ENCODE measurements around the gene SP5.
"Not testable (repeated sequence)": the region's sequence is repeated elsewhere in the genome, so short reads cannot be mapped to it uniquely, and the experiment has no call there.

Gene SP5

DNA sequence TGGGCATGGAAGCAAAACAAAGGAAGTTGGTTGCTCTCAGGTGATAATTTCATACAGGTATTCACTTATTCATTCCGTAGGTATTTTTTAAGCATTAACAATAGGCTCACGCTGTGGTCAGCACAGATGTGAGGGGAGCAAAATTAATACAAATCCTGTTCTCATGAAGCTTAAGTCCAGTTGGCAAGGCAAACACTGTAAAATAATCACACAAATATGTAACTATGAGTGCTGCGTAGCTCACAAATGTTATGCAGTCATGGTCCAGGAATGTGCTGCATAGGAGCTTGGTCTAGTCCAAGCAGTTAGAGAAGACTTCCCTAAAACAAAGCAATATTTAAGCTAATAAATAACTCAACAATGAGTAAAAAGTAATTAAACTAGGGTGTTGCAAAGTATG, 23.9 kb downstream of the SP5 start:
- DNase-seq (ENCODE audit: low spot score), result no peak

- DNase-seq (ENCODE audit: low spot score), result no peak
Measured at GRCh38 chr2:170739507-170740046, 24.4 kb downstream of the SP5 start.

GRCh38 chr2:170740660-170741059, 25.5 kb downstream of the SP5 start:
- DNase-seq (ENCODE audit: low spot score), result no peak

DNA sequence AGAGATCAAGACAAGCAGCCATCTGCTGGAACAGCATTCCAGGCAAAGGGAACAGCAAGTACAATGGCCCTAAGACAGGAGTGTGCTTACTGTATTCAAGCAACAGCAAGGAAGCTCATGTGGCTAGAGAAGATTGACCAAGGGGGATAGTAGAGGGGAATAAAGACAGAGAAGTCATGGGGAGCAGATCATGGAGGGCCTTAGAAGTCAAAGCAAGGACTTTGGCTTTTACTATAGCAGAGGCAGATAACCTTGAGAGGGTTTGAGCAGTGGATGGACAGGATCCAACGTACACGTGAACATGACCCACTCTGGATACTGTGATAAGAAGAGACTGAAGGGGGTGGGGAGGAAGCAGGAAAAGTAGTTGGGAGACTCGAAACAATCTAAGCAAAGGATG, 26.9 kb downstream of the SP5 start:
- DNase-seq (ENCODE audit: low spot score), result no peak

GRCh38 chr2:170742896-170743529, 27.9 kb downstream of the SP5 start:
- DNase-seq (ENCODE audit: low spot score), result no peak

DNA sequence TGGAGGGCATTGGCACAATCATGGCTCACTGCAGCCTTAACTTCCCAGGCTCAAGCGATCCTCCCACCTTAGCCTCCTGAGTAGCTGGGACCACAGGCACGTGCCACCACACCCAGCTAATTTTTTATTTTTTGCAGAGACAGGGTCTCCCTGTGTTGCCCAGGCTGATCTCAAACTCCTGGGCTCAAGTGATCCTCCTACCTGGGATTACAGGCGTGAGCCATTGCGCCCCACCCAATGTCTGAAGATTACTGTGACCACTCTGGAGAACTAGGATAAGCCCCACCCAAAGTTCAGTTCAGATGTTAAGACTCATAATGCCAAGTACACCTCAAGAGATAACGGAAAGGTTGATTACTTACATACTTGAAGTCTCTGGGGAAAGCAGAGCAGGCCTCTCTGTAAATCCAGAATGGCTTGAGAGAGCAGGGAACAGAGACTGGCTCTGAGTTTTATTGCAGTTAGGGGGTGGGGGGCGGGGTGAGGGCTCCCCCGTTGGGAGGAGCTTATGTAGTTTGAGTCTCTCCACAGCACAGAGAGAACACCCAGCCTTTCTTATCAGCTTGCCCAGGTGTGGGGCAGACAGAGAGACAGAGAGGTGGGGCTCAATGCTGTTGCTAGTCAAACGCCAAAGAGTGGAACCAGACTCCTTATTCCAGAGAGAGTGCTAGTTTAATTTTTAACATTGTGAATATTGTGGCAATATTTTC, 28.5 kb downstream of the SP5 start:
- DNase-seq (ENCODE audit: low spot score), result no peak

DNA sequence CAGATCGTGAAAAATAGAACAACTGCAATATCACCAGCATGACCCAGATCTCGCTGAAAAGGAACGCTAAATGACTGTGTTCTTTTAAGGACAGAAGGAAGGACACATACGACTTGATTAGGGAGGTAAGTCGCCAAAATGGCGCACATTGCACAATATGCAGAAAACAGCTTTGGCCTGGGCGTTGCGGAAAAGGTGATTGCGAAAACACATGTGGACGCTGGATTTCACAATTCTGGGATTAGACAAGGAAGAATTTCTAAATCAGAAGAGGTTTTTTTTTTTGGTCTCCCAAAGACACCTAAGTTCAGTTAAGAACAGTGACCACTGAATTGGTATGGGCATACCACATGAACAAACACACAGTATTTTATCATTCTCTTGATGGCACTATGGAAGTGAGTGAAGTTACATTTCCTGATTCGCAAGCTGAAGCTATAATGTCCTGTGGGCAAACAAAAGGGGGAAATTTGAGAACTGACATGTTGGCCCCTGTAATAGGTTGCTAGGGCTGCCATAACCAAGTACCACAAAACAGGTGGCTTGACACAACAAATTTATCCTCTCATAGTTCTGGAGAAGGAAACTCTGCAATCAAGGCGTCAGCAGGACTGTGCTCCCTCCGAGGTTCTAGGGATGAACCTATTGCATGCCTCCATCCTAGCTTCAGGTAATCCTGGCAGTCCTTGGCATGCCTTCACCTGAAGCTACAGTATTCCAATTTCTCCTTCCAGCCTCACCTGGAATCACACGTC, 29.3 kb downstream of the SP5 start:
- DNase-seq (ENCODE audit: low spot score), result no peak

DNA sequence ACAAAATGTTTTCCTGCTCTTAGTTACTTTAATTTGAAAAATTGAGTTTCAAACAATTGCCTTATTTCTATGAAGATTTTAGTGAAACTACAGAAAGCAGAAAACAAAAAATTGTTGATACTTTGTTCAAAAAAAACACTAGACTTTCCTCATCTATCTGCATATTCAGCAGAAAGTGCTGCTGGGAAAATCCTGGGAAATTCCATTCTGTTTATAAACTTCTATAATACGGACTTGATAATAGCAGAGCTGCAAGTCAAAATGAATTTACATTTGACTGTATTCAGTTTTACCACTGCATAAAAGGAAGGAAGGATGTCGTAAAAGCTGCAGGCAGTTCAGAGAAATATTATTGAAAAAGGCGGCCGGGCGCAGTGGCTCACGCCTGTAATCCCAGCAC, 30.2 kb downstream of the SP5 start:
- DNase-seq (ENCODE audit: low spot score), result no peak

- DNase-seq (ENCODE audit: low spot score), result no peak
Measured at GRCh38 chr2:170747921-170748320, 32.8 kb downstream of the SP5 start.

- not testable (repeated sequence) for DNase-seq (ENCODE audit: low spot score)
Measured at GRCh38 chr2:170751555-170751954, 36.4 kb downstream of the SP5 start.

DNA sequence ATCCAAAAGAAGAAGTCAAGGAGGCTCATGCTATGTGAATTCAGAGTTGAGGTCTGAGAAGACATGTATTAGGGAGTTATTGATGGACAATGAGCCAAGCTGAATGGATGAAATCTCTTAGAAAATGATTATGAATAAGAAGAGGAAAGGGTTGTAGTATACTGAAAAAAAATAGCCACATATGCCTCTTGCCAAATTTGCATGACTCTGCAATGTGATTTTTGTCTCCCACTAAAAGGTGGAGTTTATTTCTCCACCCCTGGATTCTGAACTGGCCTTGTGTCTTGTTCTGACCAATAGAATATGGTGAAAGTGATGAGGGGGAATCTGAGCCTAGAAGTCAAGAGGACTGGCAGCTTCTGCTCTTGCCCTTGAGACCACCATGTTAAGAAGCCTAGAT, 46.4 kb downstream of the SP5 start:
- no peak for DNase-seq (ENCODE audit: low spot score)

- DNase-seq (ENCODE audit: low spot score), result no peak
Measured at GRCh38 chr2:170762760-170763159, 47.6 kb downstream of the SP5 start.

- DNase-seq (ENCODE audit: low spot score), result no peak
Measured at GRCh38 chr2:170763232-170763631, 48.1 kb downstream of the SP5 start.

- no peak for DNase-seq (ENCODE audit: low spot score)
Measured at GRCh38 chr2:170764880-170765261, 49.7 kb downstream of the SP5 start.

GRCh38 chr2:170766693-170767092, 51.6 kb downstream of the SP5 start:
- no peak for DNase-seq (ENCODE audit: low spot score)

All from CD4-positive, alpha-beta T cell treated with Interleukin-2 at 100 ng/mL for 4 hours (primary cell).